GM21576 (cell line): ENCODE data around the gene MAD2L2.

Experiments used
- ATAC-seq: cut with Tn5 transposase; IDR thresholded peaks from one replicate; pipeline ENCODE4 v1.9.1; 2021; ENCODE audit warnings: mild to moderate bottlenecking, moderate library complexity; ENCODE audit not compliant: unreplicated experiment

MAD2L2 gene

DNA sequence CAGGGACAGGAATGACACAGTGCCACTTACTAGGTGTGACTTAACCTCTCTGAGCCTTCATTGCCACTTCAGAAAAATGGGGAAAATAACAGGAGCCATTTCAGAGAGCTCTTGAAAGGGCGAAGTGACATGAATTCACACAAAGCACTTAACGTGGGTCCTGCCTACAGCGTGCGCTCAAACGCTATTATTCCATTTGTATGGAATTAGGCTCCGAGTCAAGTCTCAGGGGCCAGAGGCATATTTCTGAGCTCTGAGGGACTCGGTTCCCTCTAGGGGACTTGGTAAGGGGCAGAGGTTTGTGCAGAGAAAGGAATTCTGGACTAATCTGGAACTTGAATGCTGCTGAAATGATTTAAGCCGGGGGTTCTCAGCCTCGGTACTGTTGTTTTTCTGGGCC is 24.6 kb upstream of the MAD2L2 start:
- ATAC-seq: no peak

DNA sequence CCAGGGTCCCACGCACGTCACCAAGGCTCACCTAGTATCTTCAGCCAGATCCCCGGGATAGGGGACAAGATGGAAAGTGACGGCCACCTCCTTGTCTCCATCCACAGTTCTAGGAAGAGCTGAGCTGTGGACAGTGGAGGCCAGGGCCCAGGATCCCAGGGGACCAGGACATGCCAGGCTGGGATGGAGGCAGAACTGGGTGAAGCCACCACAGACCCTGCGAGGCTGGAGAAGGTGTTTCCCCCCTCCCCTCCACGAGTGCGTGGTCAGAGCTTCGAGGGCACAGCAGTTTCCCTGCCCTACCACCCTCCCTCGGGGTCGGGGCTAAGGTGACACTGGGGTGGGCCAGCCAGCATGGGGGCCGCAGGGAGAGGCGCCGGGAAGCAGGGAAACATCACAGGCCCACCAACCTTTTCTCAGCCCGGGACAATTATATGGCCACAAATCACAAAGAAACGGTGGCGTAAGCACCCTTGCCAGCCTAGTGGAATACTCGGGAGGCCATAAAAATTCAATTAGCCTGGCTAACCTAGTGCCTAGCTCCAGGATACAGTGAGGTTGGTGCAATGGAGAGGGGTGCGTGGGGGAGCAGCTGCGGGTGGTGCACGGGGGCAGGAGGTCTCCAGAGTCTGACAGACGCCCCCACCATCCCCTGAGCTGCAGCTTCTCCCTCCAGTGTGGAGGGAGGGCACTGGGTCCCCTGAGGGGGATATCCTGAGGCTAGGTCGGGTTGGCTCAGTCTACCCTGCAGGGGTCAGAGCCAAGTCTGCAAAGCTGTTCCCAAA is 23.9 kb upstream of the MAD2L2 start:
- ATAC-seq: no peak

DNA sequence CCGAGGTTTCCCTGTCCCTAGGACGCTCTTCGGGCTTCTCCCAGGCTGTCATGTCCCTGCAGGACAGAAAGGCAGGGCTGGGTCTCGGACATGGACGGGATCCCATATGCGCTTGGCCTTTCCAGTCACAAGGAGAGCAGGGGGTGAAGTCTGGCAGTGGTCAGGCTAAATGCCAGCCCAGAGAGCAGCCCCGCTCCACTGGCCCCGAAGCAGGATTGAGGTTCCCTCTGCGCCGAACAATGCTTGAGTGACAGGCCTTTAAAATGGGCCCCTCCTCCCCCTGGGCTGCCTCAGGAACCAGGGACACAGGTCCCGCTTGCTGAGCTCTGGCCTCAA is 23.2 kb upstream of the MAD2L2 start:
- no peak for ATAC-seq

DNA sequence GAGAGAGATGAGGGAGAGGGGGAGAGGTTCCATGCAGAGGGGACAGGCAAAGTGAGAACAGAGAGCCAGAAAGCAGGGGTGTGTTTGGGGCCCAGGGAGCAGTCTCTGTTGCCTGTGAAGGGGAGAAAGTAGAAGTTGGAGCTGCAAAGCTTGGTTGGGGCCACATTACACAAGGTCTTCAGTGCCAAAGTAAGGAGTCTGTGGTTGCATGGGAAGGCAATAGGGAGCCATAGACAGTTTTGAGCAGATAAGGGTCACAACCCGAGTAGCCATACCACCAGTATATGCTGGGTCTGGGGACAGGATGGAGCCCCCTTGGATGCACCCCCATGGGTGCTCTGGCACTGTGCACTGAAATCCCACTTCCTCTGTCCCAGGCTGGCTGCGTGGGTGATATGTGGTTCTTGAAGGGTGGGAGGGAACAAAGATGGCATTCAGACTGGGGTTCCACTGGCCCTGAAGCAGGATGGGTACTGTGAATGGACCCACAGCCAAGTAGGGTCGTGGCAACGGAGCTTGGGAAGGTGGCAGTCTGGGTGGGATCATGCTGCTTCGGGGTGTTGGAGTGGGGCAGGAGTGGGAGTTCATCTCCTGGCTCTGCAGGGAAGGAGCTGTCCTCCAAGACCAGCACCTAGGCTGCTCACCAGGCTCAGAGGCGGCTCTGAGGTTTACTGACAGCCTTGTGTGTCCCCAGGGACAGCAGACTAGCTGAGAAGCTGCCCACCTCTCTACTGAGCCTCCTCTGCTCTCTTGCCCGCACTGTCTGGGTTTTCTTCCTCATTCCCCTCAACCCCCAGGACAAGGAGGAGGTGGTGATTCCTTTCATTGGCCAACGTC is 22.6 kb upstream of the MAD2L2 start:
- ATAC-seq: no peak

DNA sequence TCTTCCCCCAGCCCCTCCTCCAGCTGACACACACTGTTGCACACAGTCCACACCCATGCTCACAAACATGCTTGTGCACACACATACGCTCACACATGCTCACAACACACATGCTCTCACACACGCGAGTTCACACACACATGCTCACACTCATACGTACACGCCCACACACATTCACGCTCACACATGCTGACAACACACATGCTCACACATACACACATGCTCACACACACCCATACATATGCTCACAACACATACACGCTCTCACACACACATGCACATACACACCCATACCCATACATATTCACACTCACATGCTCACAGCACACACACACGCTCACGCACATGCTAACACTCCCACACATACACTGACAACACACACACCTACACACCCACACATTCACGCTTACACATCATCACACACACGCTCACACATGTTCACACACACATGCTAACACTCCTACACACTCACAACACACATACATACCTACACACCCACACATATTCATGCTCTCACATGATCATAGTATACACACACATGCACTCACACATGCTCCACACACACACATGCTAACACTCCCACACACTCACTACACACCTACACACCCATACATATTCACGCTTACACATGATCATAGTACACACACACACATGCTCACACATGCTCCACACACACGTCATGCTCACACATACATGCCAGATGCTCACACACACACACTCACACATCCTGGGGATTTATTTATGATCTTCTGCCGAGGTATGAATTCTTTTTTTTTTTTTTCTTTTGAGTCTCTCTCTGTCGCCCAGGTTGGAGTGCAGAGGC is 21.2 kb upstream of the MAD2L2 start:
- no peak for ATAC-seq

DNA sequence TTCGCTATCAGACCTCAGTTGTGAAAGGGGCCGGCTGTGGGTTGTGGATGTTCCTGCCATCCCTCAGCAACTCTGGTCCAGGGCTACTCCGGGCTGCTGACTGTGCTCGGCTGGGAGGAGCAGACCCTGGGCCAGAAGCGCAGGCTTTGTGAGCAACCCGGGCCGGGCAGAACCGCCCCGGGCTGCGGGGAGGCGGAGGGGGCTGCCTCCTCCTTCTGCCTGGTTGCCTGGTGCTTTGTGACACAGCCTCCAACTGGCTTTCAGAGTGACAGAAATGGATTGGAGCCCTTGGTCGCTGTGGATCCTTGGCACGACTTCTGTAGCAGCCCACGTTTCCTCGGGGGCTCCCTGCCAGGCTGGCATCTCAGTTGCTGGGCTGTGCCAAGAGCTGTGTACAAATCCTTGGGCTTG is 20.6 kb upstream of the MAD2L2 start:
- ATAC-seq: no peak

DNA sequence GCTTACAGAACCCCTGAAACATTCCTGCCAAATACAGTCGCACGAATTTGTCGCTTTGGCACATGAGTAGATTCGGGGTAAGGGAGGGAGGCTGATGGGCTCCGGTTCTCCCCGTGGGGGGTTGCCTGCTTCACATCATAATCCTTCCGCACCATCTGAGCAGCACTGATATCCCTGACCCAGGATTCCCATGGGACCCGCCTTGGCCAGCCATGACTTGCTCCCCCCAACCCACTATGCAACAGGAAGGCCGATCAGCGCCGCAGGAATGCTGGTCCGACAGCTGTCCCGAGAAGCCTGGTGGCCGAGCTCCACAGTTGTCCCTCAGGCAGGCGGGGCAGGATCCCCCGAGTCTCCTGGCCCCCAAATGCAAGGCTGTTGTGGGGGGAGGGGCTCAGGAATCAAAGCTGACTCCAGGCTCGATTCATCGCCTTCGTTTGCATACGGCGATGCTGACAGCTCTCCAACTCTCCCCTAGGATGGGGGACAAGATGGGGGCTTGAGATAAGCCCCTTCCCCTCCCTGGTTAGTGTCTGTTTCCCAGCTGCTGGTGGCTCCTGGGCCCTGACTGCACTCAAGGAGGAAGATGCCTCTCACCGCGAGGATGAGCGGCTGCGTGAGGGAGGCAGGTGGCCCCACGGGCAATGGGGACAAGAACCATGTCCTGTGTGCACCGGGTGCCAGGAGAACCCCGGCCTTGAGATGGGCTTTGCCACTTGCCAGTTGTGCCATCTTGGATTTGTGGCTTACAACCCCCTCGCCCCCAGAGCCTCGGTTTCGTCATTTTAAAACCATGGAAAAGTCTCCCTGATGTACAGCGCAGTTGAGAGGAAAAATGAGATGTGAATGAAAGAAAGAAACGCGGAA is 19.9 kb upstream of the MAD2L2 start:
- ATAC-seq: no peak

DNA sequence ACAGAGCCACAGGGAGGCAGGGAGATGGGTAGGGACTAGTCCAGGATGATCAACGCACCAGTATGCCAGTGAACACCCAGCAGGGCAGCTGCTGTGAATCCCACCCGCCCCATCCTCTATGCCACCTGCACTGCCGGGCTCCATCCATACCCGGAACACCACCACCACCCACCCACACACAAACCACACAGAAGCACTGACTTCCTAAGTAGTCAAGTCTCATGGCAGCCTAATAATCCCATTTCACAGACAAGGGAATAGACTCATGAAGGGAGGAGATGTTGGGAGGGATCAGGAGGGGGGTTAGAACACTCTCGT is 16.9 kb upstream of the MAD2L2 start:
- ATAC-seq: no peak

DNA sequence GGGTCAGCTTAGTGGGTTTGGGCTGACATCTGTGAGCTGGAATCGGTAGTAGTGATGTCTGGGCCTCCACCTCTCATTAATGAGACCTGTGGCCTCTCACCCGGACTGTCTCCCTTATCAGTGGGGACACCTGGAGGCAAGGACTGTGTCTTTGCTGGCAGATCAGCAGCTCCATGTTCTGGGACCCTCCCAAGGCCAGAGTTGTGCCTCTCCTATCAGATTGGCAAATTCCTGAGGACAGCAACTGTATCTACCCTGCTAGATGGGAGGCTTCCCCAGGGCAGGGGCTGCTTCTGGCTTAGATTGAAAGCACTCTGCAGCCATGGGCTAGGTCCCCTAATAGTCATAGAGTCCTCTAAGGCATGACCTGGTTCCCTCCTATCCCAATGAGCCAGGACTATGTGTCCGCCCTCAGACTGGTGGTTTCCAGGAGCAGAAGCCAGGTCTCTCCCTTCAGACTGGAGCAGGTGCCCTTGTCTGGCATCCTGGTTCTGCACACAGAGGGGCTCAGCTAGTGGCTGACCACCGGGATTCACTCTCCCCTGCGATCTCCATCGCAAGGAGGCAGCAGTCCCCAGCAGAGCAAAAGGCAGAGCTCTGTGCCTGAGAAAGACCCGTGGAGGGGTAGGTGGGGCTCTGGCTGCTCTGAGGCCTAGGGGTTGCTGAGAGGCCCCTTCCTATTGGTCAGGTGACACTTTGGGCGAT is 16.4 kb upstream of the MAD2L2 start:
- ATAC-seq: no peak

DNA sequence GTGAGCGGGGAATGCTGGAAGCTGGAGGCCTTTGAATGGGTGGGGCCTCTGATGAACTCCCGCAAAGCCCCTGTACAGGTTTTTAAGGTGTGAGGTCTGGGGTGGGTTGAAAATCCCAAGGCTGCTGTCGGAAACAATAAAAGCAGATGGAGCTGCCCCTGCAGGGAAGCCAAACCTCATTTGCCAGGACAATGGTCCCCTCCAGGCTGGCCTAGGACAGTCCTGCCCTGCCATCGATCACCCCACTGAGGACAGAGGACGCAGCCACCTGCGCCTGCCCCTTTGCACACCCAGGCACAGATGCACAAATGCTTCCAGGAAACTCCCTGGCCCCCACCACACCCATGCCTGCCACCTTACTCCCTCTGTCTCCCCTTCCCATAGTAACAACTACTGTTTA is 14.9 kb upstream of the MAD2L2 start:
- no peak for ATAC-seq

DNA sequence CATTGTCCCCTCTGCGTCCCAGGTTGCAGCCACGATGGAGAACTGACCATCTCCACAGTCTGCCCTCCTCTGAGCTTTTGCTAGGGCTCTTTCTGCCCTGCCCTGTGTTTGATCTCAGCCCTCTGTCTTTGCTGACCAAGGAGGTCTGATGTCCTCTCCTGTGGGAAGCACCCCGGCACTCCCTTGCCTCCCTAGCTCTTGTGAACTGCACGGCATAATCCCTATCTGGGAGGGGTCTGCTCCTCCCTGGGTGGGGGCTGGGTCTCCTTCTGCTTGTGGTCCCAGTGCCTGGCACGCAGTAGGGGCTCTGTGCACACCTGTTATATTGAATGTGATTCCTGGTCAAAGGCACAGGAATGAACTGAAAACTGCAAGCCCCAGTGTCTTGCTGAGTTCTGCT is 13.0 kb upstream of the MAD2L2 start:
- ATAC-seq: no peak

DNA sequence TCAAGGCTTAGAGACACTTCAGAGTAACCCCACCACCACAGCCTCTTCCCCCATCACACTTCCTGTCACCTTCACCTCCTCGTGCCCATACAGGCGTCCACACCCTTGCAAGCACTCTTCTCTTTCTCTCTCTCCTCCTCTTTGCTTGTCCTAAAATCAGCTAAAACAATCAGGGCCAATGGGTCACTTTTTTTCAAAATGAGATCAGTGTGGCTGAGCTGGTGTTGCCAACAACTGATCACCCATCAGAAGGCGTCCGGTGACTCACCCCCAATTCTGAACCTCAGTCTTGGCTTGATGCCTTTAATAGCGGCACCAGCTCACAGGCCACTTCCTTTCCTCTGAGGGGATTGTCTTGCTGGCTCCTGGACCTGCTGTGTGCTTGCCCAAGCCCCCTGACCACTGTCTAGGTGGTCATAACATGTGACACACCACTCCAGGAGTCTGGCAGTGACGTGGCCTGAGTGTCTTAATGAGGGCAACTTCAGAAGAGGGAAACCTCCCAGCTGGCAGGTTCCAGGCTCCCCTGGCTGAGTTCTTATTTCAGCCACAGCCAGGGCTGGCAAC is 12.2 kb upstream of the MAD2L2 start:
- no peak for ATAC-seq

DNA sequence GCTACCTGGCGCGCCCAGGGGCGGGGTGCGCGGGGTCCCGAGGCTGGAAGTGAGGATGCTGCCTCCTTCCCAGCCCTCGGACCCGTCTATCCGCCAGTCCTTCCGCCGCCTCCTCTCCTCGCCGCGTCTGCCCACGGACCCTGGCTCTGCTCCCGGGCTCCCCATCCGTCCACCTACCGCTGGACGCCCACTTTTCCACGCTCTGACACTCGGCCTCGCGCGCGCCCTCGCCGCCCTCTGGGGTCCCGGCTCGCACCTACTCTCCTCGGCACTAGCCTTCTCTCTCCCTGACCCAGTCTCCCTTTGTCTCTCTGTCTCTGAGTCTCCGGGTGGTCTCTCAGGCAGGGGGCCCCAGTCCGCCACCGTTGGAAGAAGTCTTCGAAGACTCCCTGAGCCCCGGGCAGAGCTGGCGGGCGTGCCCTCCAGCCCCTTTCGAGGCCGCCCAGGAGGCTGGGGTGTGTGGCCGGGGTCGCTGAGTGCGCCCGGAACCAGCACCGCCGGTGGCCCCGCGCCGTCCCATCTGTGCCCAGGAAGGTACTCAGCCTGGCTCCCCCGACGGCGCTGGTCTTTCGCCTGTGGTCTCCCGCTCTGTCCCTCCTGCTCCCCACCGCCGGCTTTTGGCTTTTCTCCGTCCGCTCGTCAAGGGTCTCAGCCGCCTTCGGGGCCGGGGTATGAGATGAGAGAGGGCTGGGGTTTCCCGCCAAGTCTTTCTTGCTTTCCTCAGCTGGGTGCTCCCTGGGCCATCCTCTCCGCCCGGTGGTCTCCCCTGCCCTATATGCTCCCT is 11.2 kb upstream of the MAD2L2 start:
- ATAC-seq: no peak

DNA sequence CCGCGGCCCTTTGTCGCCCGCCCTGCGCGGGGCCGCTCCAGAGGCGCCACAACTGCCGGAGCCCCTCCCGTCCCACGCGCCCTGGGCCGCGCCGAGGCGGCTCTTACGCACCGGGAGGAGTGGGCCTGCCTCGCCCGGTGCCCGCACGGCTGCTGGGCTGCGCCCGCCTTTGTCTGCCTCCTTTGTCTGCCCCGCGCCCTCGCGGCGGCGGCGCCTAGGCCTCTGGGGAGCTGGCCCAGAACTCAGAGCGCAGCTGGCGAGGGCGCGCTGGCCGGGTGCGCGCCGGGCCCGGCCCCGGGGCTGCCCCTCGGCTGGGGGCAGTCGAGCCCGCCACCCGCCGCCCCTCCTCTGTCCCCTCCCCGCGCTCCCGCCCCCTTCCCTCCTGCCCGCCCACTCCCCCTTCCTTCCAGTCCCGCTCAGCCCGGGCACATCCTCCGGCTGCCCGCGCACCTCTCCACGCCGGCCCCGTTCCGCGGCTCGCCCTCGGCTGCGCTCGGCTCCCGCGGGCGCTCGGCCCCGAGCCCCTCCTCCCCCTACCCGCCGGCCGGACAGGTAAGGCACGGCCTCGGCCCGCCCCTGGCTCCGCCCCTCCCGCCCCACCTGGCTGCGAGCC is 10.5 kb upstream of the MAD2L2 start, which contains the start of gene DRAXIN:
Gene DRAXIN, plus strand, starts transcription at position 409 of the 613 bp plus-strand sequence. CDS start 14,549 bp downstream, outside the sequence.
- ATAC-seq: no peak

DNA sequence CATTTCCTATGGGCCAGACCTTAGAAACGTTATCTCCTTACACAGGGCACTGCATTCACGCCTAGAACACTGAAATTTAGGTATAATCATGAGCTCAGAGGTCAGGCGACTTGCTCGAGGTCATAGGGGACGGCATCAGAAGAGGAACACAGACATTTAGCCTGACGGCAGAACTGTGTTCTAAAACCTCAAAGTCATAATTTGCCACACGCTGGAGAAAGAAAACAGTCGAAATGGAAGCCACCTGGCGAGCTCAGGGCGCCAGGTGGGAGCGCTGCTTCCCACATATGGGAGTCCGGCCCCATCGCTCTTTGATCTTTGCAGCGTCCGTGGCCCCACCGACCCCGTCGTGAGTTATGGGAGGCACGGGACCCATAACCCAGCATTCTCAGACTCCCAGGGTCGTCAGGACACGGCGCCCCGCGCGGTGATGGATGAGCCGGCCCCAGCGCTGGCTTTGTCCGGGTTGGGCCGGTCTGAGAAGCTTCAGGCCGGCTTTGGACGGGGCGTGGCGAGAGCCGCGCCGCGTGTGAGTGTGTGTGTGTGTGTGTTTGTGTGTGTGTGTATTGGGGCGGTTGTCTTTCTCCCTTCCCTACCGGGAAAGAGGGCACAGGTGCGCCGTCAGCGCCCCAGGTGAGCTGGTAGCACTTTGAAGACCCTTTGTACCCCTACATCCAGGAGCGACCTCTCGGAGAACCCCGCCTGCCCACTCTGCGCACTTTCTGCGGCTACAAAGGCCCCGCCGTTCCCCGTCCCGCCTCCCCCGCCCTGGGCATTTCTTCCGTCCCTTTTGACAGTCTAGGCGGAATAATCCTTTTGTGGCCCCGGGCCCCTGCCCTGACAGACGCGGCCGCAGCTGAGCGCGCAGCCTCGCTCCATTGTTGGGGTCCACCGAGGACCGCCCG is 9.7 kb upstream of the MAD2L2 start:
- no peak for ATAC-seq

DNA sequence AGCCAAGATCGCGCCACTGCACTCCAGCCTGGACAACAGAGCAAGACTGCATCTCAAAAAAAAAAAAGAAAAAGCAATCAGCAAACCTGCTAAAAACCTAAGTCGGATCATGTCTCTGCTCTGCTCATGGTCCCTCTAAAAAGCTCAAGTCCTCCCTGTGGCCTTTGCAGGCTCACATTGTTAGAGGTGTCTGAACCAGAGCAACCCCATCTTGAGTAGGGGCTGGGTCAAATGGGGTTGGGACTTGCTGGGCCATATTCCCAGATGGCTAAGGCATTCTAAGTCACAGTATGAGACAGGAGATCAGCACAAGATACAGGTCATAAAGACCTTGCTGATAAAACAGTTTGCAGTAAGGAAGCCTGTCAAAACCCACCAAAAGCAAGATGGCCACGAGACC is 7.6 kb upstream of the MAD2L2 start:
- no peak for ATAC-seq

DNA sequence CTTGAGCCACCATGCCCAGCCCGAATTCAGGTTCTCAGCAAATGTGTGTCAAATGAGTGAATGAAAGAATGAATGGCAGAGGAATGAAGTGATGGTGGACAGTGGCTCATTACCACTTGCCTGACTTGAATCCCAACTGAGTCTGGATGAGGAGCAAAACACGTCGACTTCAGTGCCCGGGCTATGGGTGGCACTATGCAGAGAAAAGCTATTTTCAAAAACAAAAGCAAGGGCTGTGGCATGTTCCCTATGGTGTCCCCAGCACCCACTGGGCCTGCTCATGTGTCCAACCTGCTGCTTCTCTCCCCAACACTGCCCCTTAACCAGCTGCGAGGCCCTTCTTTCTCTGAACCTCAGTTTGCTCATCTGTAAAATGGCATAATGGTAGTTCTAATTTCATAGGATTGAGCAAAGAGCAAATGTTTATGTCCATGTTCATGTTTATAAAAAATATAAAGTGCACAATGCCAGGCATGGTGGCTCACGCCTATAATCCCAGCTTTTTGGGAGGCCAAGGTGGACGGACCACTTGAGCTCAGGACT is 4.3 kb upstream of the MAD2L2 start:
- no peak for ATAC-seq
